ENCODE measurements around the gene TNFRSF11A.

The TNFRSF11A gene

DNA sequence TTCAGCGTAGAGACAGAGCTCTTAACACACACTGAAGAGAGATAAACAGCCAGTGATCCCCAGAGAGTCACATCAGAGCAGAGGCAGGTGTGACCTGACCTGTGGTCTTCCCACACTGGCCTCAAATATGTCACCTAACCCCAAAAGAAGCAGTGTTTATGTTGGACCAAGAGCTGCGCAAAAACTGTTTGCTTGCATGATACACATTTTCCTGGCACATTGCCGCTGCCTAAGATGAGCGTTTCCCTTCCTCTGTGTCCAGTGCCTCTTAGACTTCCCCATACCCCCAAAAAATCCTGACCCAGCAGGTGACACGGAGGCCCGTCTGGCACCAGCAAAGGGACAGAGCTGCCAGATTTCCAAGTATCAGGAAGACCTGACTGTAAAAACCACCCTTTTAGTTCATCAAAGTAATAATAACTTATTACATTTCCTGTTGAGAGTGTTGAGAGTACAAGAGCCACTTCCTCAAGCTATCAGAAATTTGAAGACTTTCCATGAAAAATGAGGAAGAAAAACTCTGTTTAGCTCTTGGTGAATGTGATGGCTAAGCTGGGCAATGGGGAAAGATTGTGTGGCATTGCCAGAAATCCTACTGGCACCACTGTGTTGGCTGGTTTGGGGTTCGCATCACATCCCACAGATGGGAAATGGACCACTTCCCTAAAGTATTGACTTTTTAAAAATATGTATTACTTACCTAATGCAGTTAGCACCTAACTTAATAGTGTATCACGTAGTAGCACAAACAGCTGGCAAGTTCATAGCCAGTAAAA, 6.7 kb downstream of the TNFRSF11A start:
- H3K4me3 ChIP-seq (ENCODE audit: low read depth, low read length) = no peak overlapping the region
- TF ChIP-seq, protein P1, sequence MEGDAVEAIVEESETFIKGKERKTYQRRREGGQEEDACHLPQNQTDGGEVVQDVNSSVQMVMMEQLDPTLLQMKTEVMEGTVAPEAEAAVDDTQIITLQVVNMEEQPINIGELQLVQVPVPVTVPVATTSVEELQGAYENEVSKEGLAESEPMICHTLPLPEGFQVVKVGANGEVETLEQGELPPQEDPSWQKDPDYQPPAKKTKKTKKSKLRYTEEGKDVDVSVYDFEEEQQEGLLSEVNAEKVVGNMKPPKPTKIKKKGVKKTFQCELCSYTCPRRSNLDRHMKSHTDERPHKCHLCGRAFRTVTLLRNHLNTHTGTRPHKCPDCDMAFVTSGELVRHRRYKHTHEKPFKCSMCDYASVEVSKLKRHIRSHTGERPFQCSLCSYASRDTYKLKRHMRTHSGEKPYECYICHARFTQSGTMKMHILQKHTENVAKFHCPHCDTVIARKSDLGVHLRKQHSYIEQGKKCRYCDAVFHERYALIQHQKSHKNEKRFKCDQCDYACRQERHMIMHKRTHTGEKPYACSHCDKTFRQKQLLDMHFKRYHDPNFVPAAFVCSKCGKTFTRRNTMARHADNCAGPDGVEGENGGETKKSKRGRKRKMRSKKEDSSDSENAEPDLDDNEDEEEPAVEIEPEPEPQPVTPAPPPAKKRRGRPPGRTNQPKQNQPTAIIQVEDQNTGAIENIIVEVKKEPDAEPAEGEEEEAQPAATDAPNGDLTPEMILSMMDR (IDR thresholded peaks at IDR 0.05; ENCODE audit: borderline replicate concordance, insufficient read depth, low read depth, low read length) = no peak

DNA sequence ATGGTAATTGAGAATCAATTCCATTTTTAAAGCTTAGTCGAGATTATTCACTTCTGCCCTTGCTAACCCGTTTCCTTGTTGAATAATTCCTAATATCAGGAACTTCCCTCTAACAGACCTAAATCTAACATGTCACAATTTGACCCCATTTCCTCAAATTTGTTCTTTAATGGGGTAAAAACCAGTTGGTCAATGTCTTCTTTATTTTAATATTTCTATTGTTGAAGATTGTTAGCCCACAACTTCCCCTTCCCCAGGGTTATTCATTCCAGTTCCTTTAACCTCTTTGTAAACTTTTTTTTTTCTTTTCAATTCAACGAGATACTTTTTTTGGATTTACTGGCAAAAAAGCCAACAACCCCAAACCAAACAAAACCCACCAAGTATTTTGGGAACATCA, 7.3 kb downstream of the TNFRSF11A start:
- H3K4me3 ChIP-seq (ENCODE audit: low read depth, low read length) = no peak overlapping the region
- TF ChIP-seq, protein P1 (IDR thresholded peaks at IDR 0.05; ENCODE audit: borderline replicate concordance, insufficient read depth, low read depth, low read length) = no peak

DNA sequence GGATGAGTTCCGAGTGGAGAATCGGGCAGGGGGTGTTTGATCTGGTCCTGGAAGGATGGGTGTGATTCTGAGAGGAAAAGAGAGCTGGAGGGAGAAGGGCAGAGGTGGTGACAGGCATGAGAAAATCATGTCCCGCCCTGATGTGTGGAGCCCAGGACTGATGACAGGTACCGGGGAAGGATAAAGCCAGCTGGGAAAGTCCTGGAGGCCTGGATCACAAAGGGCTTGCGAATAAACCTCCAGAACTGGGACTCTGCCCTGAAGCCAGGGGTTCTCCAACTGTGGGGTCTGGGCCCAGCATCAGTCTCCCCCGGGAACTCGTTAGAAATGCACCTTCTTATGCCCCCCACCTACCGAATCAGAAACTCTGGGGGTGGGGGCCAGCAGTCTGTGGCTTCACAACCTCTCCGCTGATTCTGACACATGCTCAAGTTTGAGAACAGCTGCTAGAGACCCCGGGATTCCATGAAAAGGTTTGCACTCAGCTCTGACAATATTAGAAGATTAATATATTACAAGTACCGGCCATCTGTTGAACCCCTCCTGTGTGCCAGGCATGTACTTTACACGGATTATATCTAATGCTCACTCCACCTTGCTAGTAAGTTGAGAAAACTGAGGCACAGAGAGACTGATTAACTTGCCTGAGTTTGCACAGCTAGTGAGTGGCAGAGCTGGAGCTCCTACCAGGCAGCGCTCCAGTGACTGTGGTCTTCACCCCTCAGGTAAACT, 8.0 kb downstream of the TNFRSF11A start:
- H3K4me3 ChIP-seq (ENCODE audit: low read depth, low read length) = no peak overlapping the region
- TF ChIP-seq, protein P1 (IDR thresholded peaks at IDR 0.05; ENCODE audit: borderline replicate concordance, insufficient read depth, low read depth, low read length) = no peak

DNA sequence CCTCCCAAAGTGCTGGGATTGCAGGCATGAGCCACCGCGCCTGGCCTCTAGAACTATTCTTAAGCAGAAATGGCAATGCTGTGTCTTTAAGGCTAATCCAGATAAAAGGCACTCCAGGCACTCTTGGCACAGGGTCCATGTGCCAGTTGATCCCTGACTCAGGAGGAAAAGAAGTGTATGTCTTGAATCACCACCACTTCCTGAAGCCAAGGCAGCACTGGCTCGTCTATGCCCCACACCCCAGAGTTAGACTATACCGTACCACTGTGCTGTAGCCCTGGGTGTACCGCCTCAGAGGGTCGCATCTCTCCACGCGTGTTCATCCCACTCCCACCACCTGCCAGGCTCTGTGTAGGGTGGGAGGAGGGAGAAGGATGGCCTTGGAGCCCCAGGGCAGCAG, 9.0 kb downstream of the TNFRSF11A start:
- H3K4me3 ChIP-seq (ENCODE audit: low read depth, low read length) = no peak overlapping the region
- TF ChIP-seq, protein P1 (IDR thresholded peaks at IDR 0.05; ENCODE audit: borderline replicate concordance, insufficient read depth, low read depth, low read length) = no peak

DNA sequence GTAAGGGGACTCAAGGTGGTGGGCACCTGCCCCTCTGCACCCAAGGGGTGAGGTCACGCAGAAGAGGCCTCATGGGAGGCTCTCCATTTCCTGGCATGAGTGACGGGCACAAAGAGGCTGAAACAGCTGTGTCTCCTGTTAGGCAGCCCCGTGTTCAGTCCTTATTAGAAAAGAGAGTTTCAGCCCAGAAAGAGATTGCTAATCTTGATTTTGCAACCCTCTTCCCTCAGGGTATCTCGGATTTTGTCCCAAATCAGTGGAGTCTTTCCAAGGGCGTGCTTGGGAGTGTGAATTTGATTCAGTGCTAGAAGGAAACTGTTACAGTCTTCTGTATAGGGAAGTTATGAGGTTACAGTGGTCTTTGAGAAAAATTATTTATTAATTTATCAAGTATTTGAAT, 10.4 kb downstream of the TNFRSF11A start:
- H3K4me3 ChIP-seq (ENCODE audit: low read depth, low read length) = no peak overlapping the region
- TF ChIP-seq, protein P1 (IDR thresholded peaks at IDR 0.05; ENCODE audit: borderline replicate concordance, insufficient read depth, low read depth, low read length) = no peak

DNA sequence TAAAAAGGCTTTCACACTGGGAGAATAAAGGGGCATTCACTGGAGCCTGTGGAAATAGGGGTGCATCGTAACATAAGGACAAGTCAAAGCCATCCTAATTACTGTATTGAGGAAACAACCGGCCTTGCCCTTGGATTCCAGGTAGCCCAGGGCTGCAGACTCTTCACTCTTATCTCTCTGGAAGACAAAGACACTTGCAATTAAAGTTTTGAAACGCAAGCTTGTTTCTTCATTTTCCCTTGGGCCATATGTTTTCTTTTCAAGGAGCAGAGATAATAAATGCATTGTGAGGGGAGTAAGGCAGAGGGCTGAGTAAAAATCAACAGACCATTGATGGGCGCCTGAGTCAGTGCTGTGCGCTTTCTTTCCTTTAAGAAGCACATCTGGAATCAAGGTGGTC, 11.5 kb downstream of the TNFRSF11A start:
- TF ChIP-seq, protein P1 (IDR thresholded peaks at IDR 0.05; ENCODE audit: borderline replicate concordance, insufficient read depth, low read depth, low read length) = no peak
- no peak overlapping the region for H3K4me3 ChIP-seq (ENCODE audit: low read depth, low read length)

DNA sequence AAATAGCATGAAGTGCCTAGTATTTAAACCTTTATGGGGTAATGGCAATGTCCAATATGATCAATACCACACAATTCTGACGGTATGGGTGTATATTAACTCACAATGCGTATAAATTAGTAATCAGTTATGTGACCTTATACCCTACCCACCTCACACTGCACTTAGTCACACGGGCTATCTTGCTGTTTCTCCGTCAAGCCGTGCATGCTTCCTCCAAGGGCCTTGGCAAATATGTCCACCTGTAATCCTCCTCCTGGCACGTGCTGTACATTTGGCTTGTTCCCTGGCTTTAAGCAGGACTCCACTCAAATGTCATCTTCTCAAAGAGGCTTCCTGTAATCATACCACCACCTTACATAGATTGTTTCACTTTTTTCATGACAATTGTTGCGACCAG, 12.2 kb downstream of the TNFRSF11A start:
- no peak overlapping the region for H3K4me3 ChIP-seq (ENCODE audit: low read depth, low read length)
- TF ChIP-seq, protein P1 (IDR thresholded peaks at IDR 0.05; ENCODE audit: borderline replicate concordance, insufficient read depth, low read depth, low read length) = no peak
